Vagina (tissue), 2 donors: ENCODE data around the gene BRINP1. TPM values are rescaled to one million over a fixed set of nuclear protein-coding genes. Genes with fewer than 3 reads are reported as not detected.

Experiments used
- DNase-seq, 2 donors: peaks; one replicate each; pipeline ENCODE4 v3.0.0-alpha.2; 2017; ENCODE audit errors: extremely low spot score in 2 of 2
- H3K27ac ChIP-seq: fragments of 200-600 bp; sonication (generic); one replicate; pipeline ENCODE4 v1.5.1; 2019
- H3K27me3 ChIP-seq: fragments of 200-600 bp; sonication (generic); one replicate; pipeline ENCODE4 v1.5.1; 2019
- H3K36me3 ChIP-seq, 2 donors: fragments of 200-600 bp; sonication (generic); one replicate each; pipeline ENCODE4 v1.5.1; 2017 to 2019
- H3K4me1 ChIP-seq: fragments of 200-600 bp; sonication (generic); one replicate; pipeline ENCODE4 v1.5.1; 2019
- H3K4me3 ChIP-seq, 2 donors: fragments of 200-600 bp; sonication (generic); 1 replicate in 1 of 2; 2 replicates in 1 of 2; pipeline ENCODE4 v1.5.1; 2016 to 2019
- H3K9me3 ChIP-seq: fragments of 200-600 bp; sonication (generic); one replicate; pipeline ENCODE4 v1.5.1; 2019
- POLR2A ChIP-seq, 2 donors: fragments of 450-650 bp; IDR thresholded peaks; one replicate each; pipeline ENCODE4 v1.6.1; 2017; ENCODE audit warnings: antibody characterized with exemption in 2 of 2, mild to moderate bottlenecking in 2 of 2, moderate library complexity in 2 of 2
- POLR2AphosphoS5 ChIP-seq, 2 donors: sonication (generic); formaldehyde crosslinking; IDR thresholded peaks; one replicate each; pipeline ENCODE4 v1.9.0; 2017; ENCODE audit warnings: antibody characterized with exemption in 2 of 2, mild to moderate bottlenecking in 2 of 2, low read depth in 1 of 2; ENCODE audit not compliant: insufficient read depth in 1 of 2
- intact Hi-C: fragments of 100-400 bp; cut with DNase I; formaldehyde crosslinking; loops from one replicate; pipeline ENCODE4 v1.15.1; 2023
- total RNA-seq: library from RNA; depleted of rRNA; stranded (reverse); fragments of >200 nt; gene quantifications from one replicate; pipeline ENCODE4 v1.2.3, GENCODE V29; 2016
- TF ChIP-seq, protein P1 (sequence below), 3 experiments: fragments of 450-650 bp in 2 of 3; fragments of 200-600 bp in 1 of 3; sonication (generic) in 1 of 3; IDR thresholded peaks; one replicate each; pipeline ENCODE4 v1.5.1; 2017 to 2019; ENCODE audit warnings: antibody characterized with exemption in 3 of 3, mild to moderate bottlenecking in 2 of 3, moderate library complexity in 2 of 3

BRINP1 gene
- total RNA-seq, 1 donor from 2014 or later: 0.49 TPM

DNA sequence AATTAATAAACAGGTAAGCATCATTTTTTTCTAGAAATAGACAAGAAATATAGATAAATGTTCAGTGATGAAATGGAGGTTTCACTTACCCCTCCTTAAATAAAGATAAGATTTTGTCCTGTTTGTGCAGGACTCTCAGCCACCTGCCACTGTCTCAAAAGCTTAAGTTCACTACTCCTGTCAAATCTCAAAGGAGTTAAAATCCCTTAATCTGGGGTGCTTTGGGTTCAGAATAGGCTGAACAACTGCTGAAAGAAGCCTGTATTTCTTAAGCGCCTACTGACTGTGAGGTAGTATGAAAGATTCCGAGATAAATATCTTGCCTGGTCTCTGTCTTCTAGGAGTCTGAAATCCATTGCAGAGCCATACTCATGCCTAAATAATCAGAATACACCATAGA lies 3.7 kb upstream of the BRINP1 start:
- Histone ChIP-seq H3K4me3 (no peak overlapping the region), H3K27ac (no peak overlapping the region), H3K36me3 (no peaks in the 10 kb centered on the region), H3K9me3 (no peaks in the 10 kb centered on the region), H3K4me1 (peaks cover 12% of the 10 kb centered on the region), H3K27me3 (peaks cover 6% of the 10 kb centered on the region)
- no peak for DNase-seq
- TF ChIP-seq POLR2AphosphoS5 (IDR thresholded peaks at IDR 0.05; ENCODE audit: insufficient read depth in 1 of 2, low read depth in 1 of 2): no peak
- TF ChIP-seq, protein P1, sequence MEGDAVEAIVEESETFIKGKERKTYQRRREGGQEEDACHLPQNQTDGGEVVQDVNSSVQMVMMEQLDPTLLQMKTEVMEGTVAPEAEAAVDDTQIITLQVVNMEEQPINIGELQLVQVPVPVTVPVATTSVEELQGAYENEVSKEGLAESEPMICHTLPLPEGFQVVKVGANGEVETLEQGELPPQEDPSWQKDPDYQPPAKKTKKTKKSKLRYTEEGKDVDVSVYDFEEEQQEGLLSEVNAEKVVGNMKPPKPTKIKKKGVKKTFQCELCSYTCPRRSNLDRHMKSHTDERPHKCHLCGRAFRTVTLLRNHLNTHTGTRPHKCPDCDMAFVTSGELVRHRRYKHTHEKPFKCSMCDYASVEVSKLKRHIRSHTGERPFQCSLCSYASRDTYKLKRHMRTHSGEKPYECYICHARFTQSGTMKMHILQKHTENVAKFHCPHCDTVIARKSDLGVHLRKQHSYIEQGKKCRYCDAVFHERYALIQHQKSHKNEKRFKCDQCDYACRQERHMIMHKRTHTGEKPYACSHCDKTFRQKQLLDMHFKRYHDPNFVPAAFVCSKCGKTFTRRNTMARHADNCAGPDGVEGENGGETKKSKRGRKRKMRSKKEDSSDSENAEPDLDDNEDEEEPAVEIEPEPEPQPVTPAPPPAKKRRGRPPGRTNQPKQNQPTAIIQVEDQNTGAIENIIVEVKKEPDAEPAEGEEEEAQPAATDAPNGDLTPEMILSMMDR (IDR thresholded peaks at IDR 0.05): no peak
- no peak for TF ChIP-seq POLR2A (IDR thresholded peaks at IDR 0.05)
- intact Hi-C loops: no loop called here

DNA sequence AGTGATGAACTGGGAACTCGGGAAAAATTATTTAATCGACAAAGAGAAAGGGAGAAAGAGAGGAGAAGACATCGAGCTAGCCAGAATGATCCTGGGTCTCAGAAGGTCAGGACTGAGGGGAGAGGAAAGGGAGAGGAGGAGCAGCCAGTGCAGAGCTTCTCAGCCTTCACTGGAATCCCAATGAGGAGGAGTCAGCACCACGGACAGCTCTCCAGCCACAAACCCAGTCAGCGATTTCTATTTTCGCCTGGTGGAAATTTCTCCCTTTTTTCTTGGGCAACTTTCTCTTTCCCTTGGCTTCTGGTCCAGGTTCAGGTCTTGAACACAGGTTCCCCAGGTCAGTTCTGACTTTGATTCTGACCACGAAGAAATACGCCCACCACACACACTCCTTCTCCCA lies 1.6 kb upstream of the BRINP1 start:
- intact Hi-C loops: no loop called here
- Histone ChIP-seq H3K27me3 (peaks cover 6% of the 10 kb centered on the region), H3K4me3 (no peak overlapping the region), H3K4me1 (peaks cover 12% of the 10 kb centered on the region), H3K36me3 (no peaks in the 10 kb centered on the region), H3K9me3 (no peaks in the 10 kb centered on the region), H3K27ac (no peak overlapping the region)
- TF ChIP-seq, protein P1 (IDR thresholded peaks at IDR 0.05): no peak
- no peak for TF ChIP-seq POLR2A (IDR thresholded peaks at IDR 0.05)
- no peak for TF ChIP-seq POLR2AphosphoS5 (IDR thresholded peaks at IDR 0.05; ENCODE audit: insufficient read depth in 1 of 2, low read depth in 1 of 2)
- no peak for DNase-seq

DNA sequence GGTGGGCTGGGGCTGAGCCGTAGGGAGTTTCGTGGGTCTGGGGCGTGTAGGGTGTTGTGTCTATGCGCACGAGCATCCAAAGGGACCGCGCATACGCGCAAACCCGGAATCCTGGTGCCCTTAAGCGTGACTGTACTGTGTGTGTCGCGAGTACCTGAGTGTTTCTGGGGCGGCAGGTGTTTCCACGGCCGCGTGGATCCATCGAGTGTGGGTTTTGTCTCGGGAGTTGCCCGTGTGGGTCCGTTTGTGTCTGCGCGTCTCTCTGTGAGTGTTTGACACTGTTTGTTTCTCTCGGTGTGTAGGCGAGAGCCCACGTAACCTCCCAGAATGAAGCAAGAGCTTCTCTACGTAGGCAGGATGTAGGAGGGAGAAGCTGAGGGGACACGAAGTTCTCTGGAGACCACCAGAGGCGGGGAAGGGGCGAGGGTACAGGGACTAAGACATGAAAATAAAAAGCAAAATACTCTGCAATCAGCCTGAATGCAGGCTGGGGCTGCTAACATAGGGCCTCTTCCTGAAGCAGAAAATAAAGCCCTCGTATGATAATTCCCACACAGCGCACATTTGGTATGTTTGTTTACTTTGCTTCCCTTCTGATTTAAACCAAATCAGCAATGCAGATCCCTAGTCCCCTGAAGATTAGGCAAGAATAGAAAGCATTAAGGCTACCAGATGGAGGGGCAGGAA lies 588 bp upstream of the BRINP1 start:
- Histone ChIP-seq H3K27ac (no peak overlapping the region), H3K36me3 (no peaks in the 10 kb centered on the region)

DNA sequence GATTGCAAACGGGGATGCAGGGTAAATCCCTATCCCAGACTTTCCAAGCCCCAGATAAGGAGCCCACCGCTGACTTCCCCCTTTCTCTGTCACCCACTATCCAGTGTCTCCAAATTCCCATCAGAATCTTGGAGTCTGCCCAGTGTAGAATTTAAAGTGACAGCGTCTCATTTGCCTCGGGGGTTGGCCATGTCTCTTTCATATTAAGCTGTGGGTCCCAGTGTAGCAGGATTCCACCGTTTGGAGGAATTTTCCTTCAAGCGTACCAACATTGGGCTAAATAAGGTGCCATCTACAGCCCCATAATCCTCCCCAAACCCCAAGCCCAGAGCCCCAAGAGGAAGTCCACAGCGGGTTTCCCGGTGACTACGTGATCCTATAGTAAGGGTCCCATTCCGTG lies 1.1 kb downstream of the BRINP1 start:
- Histone ChIP-seq H3K36me3 (no peaks in the 10 kb centered on the region), H3K9me3 (no peaks in the 10 kb centered on the region), H3K4me3 (no peak overlapping the region), H3K27me3 (peaks cover 6% of the 10 kb centered on the region), H3K4me1 (peaks cover 12% of the 10 kb centered on the region), H3K27ac (no peak overlapping the region)
- intact Hi-C loops: no loop called here
- DNase-seq: no peak
- TF ChIP-seq, protein P1 (IDR thresholded peaks at IDR 0.05): no peak
- TF ChIP-seq POLR2A (IDR thresholded peaks at IDR 0.05): no peak
- TF ChIP-seq POLR2AphosphoS5 (IDR thresholded peaks at IDR 0.05; ENCODE audit: insufficient read depth in 1 of 2, low read depth in 1 of 2): no peak

More for the DNA sequence above, 588 bp upstream of the BRINP1 start:
- Histone ChIP-seq H3K27me3 (peaks cover 6% of the 10 kb centered on the region), H3K4me1 (peaks cover 12% of the 10 kb centered on the region), H3K4me3 (no peak overlapping the region), H3K9me3 (no peaks in the 10 kb centered on the region)
- DNase-seq: no peak
- TF ChIP-seq, protein P1 (IDR thresholded peaks at IDR 0.05): no peak
- intact Hi-C loops: no loop called here

DNA sequence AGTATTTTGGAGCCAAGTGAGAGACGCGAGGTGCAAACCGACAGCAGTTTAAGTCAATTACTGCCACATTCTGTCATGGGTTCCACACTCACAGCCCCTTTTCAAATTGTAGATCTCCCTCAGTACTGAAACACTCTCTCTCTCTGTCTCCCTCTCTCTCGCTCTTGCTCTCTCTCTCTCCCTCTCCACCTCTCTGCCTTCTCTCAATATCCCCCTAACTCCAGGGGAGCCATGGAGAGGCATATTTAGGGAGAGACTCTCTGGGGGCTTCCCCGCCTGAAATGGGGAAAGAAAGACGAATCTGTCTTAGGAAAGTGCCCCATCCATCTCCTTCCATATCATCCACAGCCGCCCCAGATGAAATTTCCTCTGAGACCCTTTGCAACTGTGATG lies 1.6 kb downstream of the BRINP1 start:
- no peaks in the 10 kb centered on the region for H3K36me3 ChIP-seq
- H3K27me3 ChIP-seq: peaks cover 6% of the 10 kb centered on the region
- intact Hi-C loops: no loop called here
- H3K9me3 ChIP-seq: no peaks in the 10 kb centered on the region
- no peak for DNase-seq
- no peak overlapping the region for H3K4me3 ChIP-seq
- no peak for TF ChIP-seq POLR2A (IDR thresholded peaks at IDR 0.05)
- no peak for TF ChIP-seq POLR2AphosphoS5 (IDR thresholded peaks at IDR 0.05; ENCODE audit: insufficient read depth in 1 of 2, low read depth in 1 of 2)
- TF ChIP-seq, protein P1 (IDR thresholded peaks at IDR 0.05): no peak
- peaks cover 12% of the 10 kb centered on the region for H3K4me1 ChIP-seq
- H3K27ac ChIP-seq: no peak overlapping the region
